CD4-positive, alpha-beta T cell treated with Interleukin-4 for 4 hours (primary cell): ENCODE data around the gene TMED8.
A peak's percentile ranks its signal among the peaks of the same experiment; 100 is the strongest.
"Not testable (repeated sequence)": the region's sequence is repeated elsewhere in the genome, so short reads cannot be mapped to it uniquely, and the experiment has no call there.

Source experiments
- DNase-seq: peaks from one replicate; pipeline ENCODE4 v3.0.0-alpha.2; 2020

The TMED8 gene

DNA sequence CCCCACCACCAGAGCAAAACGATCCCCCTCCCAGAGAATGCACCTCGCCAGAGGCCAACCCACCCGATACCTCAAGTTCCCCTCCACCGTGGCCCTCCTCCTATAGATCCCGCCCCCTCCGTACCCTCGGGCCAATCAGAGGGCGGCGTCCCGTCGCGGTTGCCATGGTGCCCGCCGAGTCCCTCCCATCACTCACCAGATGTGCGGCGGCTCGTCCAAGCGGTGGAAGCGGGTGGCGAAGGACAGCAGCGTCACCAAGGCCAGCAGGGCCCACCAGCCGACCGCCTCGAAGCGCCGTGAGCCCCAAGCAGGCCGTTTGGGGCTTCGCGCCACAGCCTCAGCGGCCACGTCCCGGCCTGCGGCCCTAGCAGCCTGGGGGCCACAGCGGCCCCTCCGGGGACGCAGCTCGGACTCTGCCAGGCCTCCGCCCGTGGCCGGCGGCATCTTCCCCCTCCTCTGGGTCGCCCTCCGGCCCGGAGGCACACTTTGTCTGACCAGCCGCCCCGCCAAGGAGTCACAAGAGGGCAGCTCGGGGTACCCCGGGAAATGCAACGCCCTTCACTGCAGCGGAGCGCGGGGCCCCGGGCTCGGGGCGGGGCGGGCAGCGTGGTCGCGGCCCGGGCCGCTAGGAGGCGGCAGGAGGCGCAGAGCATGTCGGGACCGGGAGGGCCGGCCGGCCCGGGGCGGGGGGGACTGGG is 56.5 kb downstream of the TMED8 start, which contains the start of gene POMT2:
POMT2 (minus strand) TSS at position 646 of the 698 bp plus-strand sequence; CDS start at position 444, 202 bp downstream.
- DNase-seq, result peak; percentile 90

DNA sequence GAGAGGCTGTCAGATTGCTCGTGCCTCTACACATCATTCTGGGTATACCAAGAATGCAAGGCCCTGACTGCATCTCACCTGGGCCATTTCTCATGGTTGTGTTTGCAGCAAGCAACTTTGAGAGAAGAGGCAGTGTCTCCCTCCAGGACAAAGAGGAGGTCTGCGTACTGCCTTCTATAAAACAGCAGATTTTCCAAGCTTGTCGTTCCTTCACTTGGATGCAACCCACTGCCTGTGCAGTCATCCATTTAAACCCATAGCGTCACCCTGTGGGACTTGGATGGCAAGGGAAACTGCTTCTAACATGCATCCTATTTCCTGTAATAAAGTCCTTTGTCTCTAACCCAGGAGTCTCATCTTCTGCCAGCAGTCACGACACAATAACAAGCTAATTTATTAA is 57.5 kb downstream of the TMED8 start:
- no peak for DNase-seq

DNA sequence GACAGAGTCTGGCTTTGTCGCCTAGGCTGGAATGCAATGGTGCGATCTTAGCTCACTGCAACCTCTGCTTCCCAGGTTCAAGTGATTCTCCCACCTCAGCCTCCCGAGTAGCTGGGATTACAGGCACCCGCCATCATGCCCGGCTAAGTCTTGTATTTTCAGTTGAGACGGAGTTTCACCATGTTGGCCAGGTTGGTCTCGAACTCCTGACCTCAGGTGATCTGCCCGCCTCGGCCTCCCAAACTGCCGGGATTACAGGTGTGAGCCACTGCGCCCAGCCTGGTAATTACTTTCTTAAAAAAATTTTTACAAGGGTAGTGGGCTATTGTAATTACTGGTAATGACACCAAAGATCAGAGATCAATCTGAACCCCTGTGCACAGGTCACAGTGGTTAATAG is 58.1 kb downstream of the TMED8 start:
- not testable (repeated sequence) for DNase-seq

DNA sequence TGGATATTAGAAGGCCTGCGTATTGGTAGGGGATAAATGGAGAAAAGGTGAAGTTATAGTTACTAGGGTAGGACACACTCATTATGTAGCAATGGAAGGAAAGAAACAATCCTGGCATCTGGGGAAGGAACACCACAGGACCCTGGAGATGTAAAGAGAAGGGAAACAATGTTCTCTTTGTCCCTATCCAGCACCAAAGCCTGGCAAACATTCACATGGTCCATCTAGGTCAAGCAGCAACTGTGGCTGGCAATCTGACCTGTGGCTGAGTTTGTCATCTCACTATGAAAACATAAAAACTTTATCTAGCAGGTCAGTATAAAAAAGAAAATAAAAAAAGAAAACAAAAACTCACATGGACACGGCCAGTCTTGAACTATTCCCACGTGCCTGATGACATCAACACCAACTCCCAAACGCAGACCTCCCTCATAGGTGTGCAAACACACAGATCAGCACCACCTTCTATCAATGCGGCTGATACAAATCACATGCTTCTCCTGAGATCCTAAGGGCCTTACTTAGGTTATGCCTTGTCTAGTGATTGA is 58.8 kb downstream of the TMED8 start:
- DNase-seq, result no peak

DNA sequence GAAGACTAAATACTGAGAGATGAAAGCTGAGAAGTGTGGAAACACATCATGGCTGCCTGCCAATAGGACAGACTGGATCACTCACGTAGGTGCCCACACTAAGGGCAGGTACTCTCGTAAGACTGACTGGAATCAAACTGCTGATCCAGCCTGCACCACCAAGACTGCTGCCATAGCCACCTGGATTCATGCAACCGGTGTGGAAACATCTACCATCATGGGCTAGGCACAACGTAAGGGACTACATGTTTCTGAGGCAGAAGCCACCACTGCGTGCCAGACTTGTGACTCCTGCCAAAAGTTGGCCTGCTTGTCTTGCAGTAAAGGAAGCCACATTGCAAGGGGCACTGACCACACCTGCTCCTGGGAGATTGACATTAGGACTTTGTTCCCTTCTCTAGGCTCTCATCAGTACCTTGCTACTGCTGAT is 60.0 kb downstream of the TMED8 start:
- DNase-seq, result no peak

DNA sequence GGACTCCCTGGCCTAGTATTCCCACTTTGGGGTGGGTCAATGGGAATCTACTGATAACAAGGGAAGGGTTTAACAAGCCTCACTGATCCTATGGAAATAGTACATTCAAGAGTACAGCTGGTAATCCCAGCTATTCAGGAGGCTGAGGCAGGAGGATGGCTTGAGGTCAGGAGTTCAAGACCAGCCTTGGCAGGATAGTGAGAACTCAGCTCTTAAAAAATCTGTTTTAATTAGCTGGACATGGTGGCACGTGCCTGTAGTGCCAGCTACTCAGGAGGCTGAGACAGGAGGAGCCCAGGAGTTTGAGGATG is 60.7 kb downstream of the TMED8 start:
- no peak for DNase-seq

DNA sequence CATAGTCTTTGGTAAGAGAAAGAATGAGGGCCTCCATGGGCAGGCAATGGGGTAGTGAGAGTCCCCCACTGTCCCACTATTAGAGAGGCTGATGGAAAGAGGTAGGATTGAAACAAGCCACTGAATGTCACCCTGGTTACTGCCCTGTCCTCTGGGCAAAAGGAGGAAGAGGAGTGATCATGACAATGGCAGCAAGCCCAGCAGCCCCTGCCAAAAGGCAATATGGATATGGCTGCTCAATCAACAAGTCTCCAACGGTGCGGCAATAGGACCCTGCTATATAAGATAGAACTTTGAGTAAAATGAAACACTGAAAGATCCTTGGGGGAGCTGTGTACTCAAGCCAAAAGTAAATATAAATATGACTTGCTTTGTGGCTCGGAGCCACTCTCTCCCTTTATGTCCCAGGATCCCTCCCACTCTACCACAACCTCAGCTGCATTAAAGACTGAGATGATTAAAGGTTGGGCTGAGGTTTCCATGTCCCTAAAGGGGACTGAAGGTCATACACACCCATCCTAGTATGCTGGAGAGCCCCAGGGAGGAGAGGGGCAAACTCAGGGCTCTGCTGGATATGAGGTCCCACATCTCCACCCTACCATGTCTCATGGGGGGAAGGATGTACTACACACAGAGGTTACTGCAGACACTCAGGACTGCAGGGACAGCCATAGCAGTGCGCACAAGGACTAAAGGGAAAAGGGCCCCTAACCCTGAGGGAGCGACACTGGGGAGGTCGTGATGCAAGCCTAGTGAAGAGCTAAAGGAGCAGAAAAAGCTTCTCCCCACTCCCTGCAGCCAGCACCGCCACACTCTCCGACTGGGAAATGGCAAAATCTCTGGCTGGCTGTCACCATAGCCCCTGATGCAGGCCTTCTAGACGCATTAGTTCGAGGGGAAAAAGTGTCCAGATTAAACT is 62.1 kb downstream of the TMED8 start:
- DNase-seq, result no peak

DNA sequence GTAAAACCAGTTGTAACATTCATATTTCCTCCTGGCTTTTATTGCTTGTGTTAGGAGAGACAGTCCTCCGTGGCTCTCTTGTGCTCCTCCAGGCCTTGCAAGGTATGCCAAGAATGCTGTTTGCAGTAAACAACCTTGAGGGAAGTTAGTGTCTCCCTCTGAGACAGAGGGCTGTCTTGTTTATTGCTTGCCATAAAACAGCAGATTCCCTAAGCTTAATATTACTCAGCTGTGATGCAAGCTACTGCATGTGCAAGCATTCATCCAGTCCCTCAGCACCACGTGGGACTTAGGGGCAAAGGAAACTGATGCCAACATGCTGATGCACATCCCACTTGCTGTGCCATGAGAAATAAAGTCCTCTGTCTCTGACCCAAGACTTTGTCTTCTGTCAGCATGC is 62.9 kb downstream of the TMED8 start:
- no peak for DNase-seq

DNA sequence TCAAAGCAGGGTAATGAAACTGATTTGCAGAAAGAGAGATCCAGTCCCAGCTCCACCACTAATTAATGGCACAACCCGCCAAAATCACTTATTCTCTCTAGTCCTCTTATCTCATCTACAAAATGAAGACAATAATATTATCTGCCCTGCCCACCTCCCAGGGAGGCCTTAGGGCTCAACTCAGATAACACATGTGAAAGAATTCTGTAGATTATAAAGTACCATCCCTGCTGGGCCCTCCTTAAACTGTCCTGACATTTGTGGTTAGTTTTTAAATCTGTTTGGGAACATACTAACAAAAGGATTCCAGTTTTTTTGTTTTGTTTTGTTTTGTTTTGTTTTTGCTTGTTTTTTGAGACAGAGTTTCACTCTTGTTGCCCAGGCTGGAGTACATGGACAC is 63.5 kb downstream of the TMED8 start:
- no peak for DNase-seq

DNA sequence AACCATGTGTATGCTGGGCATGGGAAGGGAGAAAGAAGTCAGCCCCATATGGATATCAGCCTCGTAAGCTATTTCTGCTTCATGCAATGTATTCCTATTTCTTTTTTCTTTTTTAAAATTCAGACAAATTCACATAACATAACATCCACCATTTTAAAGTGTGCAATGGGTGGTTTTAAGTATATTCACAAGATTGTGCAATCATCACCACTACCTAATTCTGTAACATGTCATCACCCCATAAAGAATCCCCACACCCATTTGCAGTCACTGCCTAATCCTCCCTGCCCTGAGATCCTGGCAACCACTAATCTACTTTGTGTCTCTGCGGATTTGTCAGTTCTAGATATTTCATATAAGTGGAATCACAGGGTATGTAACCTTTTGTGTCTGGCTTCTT is 65.7 kb downstream of the TMED8 start:
- DNase-seq, result no peak

DNA sequence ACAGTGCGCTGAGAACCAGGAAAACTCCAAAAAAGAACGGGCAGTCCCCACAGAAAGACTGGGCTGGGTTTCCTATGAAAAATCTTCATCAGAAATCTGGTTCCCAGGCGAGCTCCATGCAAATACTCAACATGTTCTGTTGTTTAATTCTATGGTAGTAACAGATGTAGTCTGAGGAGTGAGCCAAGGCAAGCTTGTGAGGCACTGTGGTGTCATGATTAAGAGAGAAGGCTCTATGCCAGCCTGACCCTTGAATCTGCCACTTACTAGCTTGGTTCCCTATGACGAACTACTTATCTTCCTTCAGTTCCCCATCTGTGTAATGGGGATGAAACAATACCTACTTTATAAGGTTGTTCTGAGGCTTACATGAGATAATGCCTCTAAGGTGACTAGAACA is 66.9 kb downstream of the TMED8 start:
- no peak for DNase-seq

DNA sequence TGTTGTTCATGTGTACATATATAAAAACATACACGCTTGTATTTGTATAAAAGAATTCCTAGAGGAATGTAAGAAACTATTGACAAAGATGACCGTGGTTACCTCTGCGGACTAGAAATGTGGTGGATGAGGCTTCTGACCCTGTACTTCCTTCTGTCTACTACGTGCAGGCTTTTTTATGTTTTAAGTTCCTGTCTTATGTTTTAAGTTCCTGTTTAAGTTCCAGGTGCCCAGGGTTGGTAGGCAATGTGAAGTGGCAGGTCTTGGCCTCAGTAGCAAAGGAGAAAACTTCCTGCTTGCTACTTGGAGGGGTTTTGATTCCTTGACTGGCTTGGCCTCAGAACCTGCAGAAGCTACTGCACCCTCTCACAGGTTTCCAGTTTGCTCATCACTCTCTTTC is 67.8 kb downstream of the TMED8 start:
- no peak for DNase-seq

DNA sequence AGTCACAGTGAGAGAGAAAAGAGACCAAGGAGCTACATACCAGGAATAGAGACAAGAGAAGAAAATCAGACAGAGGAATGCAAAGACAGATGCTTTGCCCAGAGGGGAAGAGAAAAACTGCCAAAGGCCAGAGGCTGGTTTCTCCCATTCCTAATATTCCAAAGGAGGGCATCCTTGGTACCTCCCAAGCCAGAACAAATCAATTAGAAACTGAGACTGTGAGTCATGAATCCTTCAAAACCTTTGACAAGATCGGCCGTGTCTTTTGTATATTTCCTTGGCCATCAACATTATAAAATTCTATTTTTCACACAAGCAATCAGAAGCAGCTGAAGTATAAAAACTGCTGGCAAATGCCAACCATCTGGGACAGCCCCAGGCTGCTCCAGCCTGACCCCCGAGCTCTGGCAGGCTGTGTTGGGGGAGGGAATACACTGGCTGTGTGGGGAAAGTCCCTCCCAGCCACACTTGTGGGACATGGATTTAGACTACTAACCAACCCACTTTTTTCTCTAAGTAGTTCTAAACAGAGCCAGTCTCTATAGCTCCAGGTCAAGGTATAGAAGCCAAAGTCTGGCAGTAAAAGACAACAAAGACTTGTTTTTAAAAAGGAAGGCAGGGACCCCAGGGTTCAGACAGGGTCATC is 69.9 kb downstream of the TMED8 start:
- no peak for DNase-seq

DNA sequence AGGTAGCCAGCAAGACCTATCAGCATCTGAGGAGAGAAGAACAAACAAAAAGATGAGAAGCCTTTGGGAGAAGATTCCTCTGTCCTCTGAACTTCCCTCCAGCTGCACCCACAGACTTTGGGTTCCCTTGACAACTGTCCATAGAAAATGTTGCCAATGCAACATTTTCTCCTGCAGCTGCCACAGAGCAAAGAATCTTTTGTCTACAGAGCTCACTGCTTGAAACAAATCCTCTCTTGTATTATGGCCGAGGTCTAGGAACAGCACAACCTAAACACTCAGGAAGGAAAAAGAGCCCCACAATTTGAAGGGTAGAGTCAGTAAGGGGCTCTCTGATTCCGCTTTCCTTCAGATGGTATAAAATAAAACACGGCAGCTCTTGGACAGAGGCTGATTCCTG is 70.5 kb downstream of the TMED8 start:
- DNase-seq, result no peak

DNA sequence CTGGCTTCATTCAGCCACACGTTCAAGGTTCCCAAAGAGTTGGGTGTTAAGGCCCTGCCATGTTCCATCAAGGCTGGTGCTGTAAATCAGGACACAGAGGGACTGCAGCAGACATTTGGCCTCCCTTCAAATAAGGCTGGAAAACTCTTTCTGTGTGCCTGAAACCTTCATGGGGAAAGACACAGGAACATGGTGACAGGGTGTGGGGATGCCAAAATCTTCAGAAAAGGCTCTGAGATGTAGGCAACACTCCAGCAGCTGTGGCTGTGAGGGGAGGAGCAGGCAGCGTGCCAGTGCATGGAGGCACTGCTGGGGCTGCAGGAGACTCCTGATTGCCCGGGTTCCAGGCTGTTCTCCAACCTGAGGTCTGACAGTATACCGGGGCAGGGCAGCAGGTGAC is 71.2 kb downstream of the TMED8 start:
- DNase-seq, result no peak

DNA sequence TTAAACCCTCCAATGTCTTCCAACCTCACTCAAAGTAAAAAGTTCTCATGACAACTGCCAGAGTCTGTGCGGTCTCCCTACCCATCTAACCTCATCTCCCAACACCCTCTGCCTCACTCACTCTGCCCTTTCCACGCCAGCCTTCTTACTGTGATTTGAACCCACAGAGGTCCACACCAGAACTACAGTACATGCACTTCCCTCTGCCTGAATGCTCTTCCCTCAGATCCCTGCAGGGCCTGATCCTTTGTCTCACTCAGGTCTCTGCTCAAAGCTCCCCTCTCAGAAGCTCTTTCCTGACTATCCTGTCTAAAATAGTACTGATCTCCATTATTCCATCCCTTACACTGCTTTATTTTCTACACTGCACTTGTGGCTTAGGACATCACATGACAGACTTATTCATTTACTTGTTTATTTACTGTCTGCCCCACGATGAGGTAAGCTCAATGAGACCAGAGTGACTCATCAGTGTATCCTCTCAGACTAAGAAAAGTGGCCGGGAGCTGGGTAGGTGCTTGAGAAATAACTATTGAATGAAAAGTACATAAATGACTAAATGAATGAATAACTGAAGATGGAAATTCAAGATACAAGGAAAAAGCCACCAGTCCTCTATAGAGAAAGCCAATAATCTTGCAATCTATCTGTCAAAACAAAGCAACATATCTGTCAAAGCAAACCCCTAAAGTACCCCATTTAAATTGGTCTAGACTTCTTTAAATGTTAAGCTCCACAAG is 73.3 kb downstream of the TMED8 start:
- DNase-seq, result peak; percentile 39

DNA sequence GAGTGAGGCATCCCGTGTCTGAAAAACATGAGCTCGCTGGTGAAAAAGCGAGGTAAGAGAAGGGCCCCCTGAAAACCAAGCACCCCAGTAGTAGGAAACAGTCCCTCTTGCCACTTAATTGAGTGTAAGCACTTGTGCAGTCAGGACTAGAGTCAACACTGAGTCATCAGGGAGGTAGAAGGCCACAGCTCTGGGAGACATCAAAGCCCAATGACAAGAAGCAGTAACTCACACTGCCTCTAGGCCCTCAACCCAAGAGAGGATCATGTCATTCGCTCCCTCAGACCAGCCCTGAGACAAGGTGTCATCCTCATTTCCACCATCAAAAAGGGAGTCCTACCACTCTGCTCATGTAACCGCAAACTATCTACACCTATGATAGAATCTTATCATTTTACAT is 74.0 kb downstream of the TMED8 start:
- peak; percentile 35 for DNase-seq

DNA sequence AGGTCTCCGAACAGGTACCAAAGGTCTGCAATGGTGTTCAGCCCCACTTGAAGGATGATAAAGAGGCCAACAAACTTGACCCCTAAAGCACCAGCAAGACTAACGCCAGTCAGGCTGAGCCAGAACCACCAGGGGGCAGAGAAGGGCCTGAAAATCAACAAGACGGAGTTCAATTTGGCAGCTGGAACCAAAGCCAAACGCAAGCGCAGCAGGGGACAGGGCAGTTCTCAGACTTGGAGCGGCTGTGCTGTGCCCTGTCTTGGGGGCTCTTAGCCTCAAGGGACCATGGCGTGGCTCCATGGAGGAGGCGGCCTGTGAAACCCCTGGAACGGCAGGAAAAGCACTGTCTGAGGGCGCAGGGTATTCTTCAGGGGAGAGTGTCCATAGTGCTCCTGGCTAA is 75.8 kb downstream of the TMED8 start:
- DNase-seq, result peak; percentile 18

DNA sequence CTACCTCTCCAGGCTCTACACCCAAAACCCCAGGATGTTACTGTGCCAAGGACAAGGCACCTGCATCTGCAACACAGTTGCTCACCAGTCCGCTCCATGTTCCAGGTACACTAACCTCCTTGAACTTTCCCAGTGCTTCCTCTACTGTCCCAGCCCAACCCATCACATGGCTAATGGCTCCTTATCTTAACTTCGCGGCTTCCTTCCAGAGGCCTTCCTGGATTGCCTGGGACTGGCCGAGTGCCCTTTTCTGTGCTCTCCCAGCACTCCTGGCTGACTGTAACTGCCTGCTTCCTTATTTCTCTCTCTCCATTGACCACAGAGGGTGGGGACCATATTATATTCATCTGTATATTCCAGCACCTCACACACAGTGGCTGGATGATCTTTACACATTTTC is 77.1 kb downstream of the TMED8 start:
- no peak for DNase-seq

DNA sequence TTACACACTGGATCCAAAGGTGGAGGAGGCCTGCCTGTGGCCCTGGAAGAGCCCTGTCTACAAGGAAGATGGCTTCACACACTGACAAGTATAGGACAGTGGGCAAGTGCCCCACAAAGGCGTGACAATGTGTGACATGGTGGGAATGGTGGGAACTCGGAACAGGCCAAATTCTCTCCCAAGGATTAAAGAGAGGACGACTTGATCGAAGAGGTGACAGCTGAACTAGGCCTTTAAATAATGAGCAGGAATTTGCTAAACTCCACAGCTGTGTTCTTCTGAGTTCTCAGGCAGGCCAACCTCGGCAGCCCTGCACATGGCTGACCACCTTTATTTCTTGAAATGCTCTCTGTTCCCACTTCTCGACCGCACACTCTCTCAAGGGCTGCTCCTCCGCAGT is 80.0 kb downstream of the TMED8 start:
- DNase-seq, result no peak

DNA sequence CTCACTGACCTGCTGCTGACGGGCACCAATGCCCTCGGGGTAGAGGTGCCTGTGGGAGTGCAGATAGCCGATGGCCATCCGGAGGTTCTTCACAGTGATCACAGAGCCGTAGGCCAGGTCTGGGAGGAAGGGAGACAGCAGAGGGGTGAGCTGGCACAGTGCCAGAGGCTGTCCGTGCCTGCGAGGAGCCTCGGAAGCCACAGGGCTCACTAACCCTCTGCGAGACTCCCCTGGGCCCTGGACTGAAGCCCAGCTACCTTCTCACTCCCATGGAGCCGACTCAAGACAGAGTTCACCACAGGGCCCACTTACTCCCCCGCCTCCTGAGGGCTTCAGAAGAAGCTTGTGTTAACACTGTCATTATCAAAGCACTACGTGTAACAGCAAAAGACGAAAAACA is 80.7 kb downstream of the TMED8 start:
- no peak for DNase-seq

DNA sequence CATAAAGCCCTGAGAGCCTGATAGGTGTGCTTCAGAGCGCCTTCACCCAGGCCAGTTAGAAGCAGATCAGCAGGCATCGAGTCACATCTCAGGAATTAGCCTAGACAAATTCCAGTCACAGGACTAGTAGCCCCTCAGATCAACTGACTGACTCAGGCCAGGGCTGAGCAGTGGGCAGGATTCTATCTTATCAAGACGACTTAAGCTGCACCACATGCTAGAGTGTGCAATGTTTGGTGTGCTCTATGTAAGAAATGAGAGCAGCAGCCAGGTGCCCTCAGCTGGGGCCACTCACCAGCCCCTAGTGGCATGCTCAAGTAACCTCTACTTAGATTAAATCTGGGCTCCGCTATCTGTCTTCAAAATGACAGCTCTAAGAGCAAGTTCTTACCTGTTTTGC is 86.2 kb downstream of the TMED8 start:
- DNase-seq, result no peak

DNA sequence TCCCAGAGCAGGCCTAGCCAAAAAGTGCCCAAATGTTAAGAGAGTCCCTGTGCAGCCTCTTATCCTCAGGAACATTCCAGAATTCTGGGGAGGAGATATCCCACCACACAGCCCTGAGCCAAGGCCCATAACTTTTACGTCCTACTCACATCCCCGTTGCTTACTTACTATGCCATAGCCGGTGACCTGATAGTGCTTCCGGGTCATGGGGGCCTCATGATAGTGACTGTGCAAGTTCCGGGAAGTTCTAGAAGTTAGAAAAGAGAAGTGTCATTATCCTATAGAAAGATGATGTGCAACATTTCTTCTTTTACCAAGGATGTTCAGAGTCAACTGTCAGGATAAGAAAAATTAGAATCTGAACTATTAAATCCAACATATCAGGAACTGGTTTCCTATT is 90.3 kb downstream of the TMED8 start:
- no peak for DNase-seq
